CD4-positive, alpha-beta T cell (primary cell): ENCODE results near the gene TRERF1. TPM values are rescaled to one million over a fixed set of nuclear protein-coding genes. Genes with fewer than 3 reads are reported as not detected.

Experiments
- ATAC-seq: fragments of 200-7000 bp; cut with Tn5 transposase; one replicate; pipeline ENCODE4 v1.10.0; 2022; ENCODE audit warnings: mild to moderate bottlenecking; ENCODE audit not compliant: poor library complexity
- CTCF ChIA-PET: fragments of 350-600 bp; sonication (Branson Sonifier 250); formaldehyde crosslinking; loops from one replicate; lab custom pipeline; 2021; ENCODE audit warnings: antibody characterized with exemption, inconsistent platforms; lab: Charles Lee
- POLR2A ChIA-PET: fragments of 350-600 bp; sonication (Branson Sonifier 250); formaldehyde crosslinking; loops from one replicate; lab custom pipeline; 2021; ENCODE audit warnings: antibody characterized with exemption, inconsistent platforms; lab: Charles Lee
- DNase-seq, 14 experiments: peaks; one replicate each; pipeline ENCODE4 v3.0.0-alpha.2; 2013 to 2020; ENCODE audit warnings: mixed read lengths in 2 of 14
- H3K27ac ChIP-seq, 2 donors: one replicate each; pipeline versions ENCODE4 v1.5.1 to v1.7.0; 2013; ENCODE audit warnings: low read length in 2 of 2, low read depth in 1 of 2, mild to moderate bottlenecking in 1 of 2
- H3K27me3 ChIP-seq, 2 experiments: 1 replicate in 1 of 2; 2 replicates in 1 of 2; pipeline versions ENCODE4 v1.6.1 to v1.7.0; 2013; ENCODE audit warnings: low read length in 2 of 2, control low read depth in 1 of 2, mild to moderate bottlenecking in 1 of 2, moderate library complexity in 1 of 2; ENCODE audit not compliant: insufficient read depth in 2 of 2, control insufficient read depth in 1 of 2
- H3K36me3 ChIP-seq: one replicate; pipeline ENCODE4 v1.6.1; 2013; ENCODE audit warnings: low read length, control low read depth; ENCODE audit not compliant: insufficient read depth
- H3K4me1 ChIP-seq: one replicate; pipeline ENCODE4 v1.6.1; 2013; ENCODE audit warnings: low read length, control low read depth; ENCODE audit not compliant: insufficient read depth
- H3K4me3 ChIP-seq: one replicate; pipeline ENCODE4 v1.5.1; 2013; ENCODE audit warnings: mild to moderate bottlenecking, low read length, moderate library complexity
- H3K9me3 ChIP-seq, 2 experiments: 1 replicate in 1 of 2; 2 replicates in 1 of 2; pipeline versions ENCODE4 v1.6.1 to v1.7.0; 2013; ENCODE audit warnings: low read length in 2 of 2, mild to moderate bottlenecking in 2 of 2, control low read depth in 1 of 2, moderate library complexity in 1 of 2; ENCODE audit not compliant: control insufficient read depth in 1 of 2, insufficient read depth in 1 of 2
- H3K27ac Mint-ChIP-seq: one replicate; pipeline ENCODE4 v1.8.0; 2020; ENCODE audit warnings: mixed read lengths
- H3K27me3 Mint-ChIP-seq: one replicate; pipeline ENCODE4 v1.8.0; 2021; ENCODE audit warnings: mixed read lengths
- H3K36me3 Mint-ChIP-seq: one replicate; pipeline ENCODE4 v1.8.0; 2021; ENCODE audit warnings: low read depth, mixed read lengths
- H3K4me1 Mint-ChIP-seq: one replicate; pipeline ENCODE4 v1.8.0; 2021; ENCODE audit warnings: low read depth, mixed read lengths
- H3K4me3 Mint-ChIP-seq: one replicate; pipeline ENCODE4 v1.8.0; 2020; ENCODE audit warnings: mild to moderate bottlenecking, mixed read lengths
- H3K9me3 Mint-ChIP-seq: one replicate; pipeline ENCODE4 v1.8.0; 2020; ENCODE audit warnings: mixed read lengths
- intact Hi-C, 2 experiments: fragments of 100-400 bp; cut with DNase I in 1 of 2; cut with micrococcal nuclease in 1 of 2; formaldehyde crosslinking; loops; one replicate each; pipeline versions ENCODE4 v1.15.1 to v1.9.0; 2023 to 2025; cut with DNase I, micrococcal nuclease
- total RNA-seq, 174 experiments: library from RNA in 2 of 174; stranded (reverse) in 2 of 174; gene quantifications; one replicate each; pipeline ENCODE4 v1.2.3 and lab custom pipeline; 2021 to 2026
- TF ChIP-seq, protein P1 (sequence below): fragments of 200-600 bp; IDR thresholded peaks from one replicate; pipeline ENCODE4 v1.8.0; 2022; ENCODE audit warnings: antibody characterized with exemption, mild to moderate bottlenecking

The TRERF1 gene
- total RNA-seq, 2 experiments from 2014 or later, result 31.0 to 31.7 TPM

DNA sequence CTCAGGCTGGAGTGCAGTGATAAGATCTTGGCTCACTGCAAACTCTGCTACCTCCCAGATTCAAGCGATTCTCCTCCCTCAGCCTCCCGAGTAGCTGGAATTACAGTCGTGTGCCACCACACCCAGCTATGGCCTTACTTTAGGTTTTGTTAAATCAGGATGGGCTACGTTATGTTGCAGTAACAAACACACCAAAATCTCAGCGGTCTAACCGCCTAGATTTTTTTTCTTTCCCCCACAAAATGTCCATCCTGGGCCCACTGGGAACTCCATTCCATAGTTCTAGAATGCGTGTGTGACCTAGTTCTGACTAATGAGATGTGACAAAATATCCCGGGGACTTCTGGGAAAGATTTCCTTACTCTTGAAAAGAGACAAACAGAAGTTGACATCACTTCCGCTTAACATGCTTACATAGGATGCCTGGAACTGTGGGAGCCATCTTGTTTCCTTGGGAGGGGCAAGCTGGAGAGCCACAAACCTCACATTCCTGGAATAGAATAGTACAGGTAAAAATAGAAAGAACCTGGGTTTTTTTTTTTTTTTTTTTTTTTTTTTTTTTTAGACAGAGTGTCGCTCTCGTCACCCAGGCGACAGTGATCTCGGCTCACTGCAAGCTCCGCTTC, 42.3 kb upstream of the TRERF1 start:
- ChIA-PET POLR2A (interaction anchor here (0.7 kb wide), 1 partner anchor 50 kb away, joined by 3 read pairs; no protein-coding TSS in a partner anchor), CTCF (no interaction called here)
- no peak for ATAC-seq
- no peaks in the 10 kb centered on the region for H3K9me3 ChIP-seq
- Mint-ChIP-seq H3K4me3 (no peak overlapping the region), H3K27me3 (no peaks in the 10 kb centered on the region), H3K36me3 (no peaks in the 10 kb centered on the region), H3K9me3 (peaks cover 4% of the 10 kb centered on the region), H3K27ac (no peak overlapping the region), H3K4me1 (no peaks in the 10 kb centered on the region)
- H3K27ac ChIP-seq, result no peak overlapping the region
- H3K4me3 ChIP-seq, result no peak overlapping the region
- H3K36me3 ChIP-seq, result no peaks in the 10 kb centered on the region
- TF ChIP-seq, protein P1, sequence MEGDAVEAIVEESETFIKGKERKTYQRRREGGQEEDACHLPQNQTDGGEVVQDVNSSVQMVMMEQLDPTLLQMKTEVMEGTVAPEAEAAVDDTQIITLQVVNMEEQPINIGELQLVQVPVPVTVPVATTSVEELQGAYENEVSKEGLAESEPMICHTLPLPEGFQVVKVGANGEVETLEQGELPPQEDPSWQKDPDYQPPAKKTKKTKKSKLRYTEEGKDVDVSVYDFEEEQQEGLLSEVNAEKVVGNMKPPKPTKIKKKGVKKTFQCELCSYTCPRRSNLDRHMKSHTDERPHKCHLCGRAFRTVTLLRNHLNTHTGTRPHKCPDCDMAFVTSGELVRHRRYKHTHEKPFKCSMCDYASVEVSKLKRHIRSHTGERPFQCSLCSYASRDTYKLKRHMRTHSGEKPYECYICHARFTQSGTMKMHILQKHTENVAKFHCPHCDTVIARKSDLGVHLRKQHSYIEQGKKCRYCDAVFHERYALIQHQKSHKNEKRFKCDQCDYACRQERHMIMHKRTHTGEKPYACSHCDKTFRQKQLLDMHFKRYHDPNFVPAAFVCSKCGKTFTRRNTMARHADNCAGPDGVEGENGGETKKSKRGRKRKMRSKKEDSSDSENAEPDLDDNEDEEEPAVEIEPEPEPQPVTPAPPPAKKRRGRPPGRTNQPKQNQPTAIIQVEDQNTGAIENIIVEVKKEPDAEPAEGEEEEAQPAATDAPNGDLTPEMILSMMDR, result no peak
- intact Hi-C loops, result no loop called here
- no peaks in the 10 kb centered on the region for H3K27me3 ChIP-seq
- H3K4me1 ChIP-seq, result no peaks in the 10 kb centered on the region
- no peak for DNase-seq

DNA sequence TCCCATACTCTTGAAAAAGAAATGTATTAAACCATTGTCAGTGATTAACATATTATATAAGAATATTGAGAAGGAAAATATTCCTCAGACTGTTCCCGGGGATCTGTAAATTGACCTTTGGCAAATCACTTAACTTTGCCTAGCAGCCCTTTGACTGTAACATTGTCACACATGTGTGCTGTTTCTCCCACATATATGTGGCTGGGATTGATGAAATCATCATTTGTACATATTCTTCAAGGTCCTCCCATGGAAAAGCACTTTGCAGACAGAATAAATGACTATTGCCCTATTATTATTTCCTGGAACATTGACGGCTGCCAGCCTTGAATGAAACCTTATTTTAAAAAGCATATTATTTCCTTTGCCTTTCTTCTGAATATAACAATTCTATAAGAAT, 36.4 kb upstream of the TRERF1 start:
- H3K36me3 Mint-ChIP-seq, result no peaks in the 10 kb centered on the region
- CTCF ChIA-PET, result no interaction called here

DNA sequence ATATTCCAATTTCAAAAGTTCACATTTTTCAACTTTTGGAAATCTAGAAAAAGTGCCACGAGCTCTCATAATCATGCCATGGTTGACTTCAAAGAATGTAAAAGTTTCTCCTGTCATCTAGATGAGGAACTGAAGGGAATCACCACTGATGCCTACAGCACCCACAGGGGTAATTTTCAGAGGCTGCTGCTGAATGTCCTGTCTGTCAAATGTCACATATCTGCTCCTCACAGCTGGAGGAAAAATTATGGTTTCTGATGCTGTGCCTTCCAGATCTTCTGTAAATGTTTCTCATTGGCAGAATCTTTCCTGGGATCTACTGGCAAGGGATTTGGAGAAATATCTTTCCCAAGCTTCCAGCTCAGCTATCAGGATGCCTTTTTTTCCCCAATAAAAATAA, 32.5 kb upstream of the TRERF1 start:
- H3K9me3 ChIP-seq, result no peaks in the 10 kb centered on the region
- Mint-ChIP-seq H3K9me3 (no peaks in the 10 kb centered on the region), H3K4me3 (no peak overlapping the region), H3K4me1 (no peaks in the 10 kb centered on the region), H3K27me3 (no peaks in the 10 kb centered on the region), H3K36me3 (no peaks in the 10 kb centered on the region), H3K27ac (no peak overlapping the region)
- H3K27ac ChIP-seq, result no peak overlapping the region
- intact Hi-C loops, result no loop called here
- ChIA-PET POLR2A (no interaction called here), CTCF (interaction anchor here (0.8 kb wide), 1 partner anchor 32 kb away, joined by 3 read pairs; no protein-coding TSS in a partner anchor)
- DNase-seq (no peak), ATAC-seq (no peak)
- H3K27me3 ChIP-seq, result no peaks in the 10 kb centered on the region
- H3K4me3 ChIP-seq, result no peak overlapping the region
- H3K4me1 ChIP-seq, result no peaks in the 10 kb centered on the region
- TF ChIP-seq, protein P1, result no peak
- H3K36me3 ChIP-seq, result no peaks in the 10 kb centered on the region

More for the DNA sequence above, 36.4 kb upstream of the TRERF1 start:
- H3K36me3 ChIP-seq, result no peaks in the 10 kb centered on the region
- POLR2A ChIA-PET, result no interaction called here
- intact Hi-C loops, result no loop called here
- no peak overlapping the region for H3K4me3 ChIP-seq
- TF ChIP-seq, protein P1, result no peak
- no peaks in the 10 kb centered on the region for H3K9me3 Mint-ChIP-seq
- no peaks in the 10 kb centered on the region for H3K9me3 ChIP-seq
- H3K27ac Mint-ChIP-seq, result no peak overlapping the region
- DNase-seq, result no peak
- no peak overlapping the region for H3K4me3 Mint-ChIP-seq
- H3K4me1 Mint-ChIP-seq, result no peaks in the 10 kb centered on the region
- H3K4me1 ChIP-seq, result no peaks in the 10 kb centered on the region
- no peak for ATAC-seq
- no peaks in the 10 kb centered on the region for H3K27me3 Mint-ChIP-seq
- H3K27me3 ChIP-seq, result no peaks in the 10 kb centered on the region
- H3K27ac ChIP-seq, result no peak overlapping the region
